Measurements from ENCODE around the gene RALGPS1.

The RALGPS1 gene

DNA sequence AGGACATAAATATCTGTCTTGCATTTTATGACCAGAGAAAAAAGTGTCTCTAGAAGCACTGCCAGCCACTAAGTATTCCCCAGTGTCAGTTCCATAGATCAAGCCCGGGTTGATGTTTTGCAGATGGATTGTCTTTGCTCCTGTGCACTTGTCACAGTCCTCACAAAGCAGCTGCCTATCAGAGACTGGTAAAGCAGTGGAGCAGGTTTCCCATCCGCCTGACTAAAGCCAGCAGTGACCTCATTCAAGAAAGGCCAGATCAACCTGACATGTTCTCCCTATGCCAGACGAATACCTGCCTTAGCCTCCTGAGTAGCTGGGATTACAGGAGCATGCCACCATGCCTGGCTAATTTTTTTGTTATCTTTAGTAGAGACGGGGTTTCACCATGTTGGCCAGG, 323.2 kb downstream of the RALGPS1 start:
- no peak for DNase-seq

DNA sequence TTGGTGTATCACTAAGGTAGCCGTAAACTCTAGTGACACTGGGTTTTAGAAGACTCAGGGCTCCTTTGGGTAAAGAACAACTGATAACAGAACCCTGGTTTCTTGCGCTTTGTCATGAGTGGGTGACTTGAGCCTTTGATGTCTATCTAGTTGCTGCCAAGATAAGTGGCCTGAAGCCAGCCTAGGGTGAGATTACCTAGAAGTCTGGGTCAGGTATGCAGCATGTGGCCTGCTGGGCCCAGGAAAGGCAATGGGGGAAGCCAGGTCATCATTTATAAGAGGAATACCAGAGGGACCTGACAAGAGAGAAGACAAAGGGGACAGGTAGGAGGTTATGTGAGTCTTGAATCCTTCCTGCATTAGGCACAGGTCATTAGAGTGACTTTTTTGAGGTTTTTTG, 326.8 kb downstream of the RALGPS1 start:
- DNase-seq: no peak

- peak; percentile 91 for DNase-seq
Observed at GRCh38 chr9:127244609-127245601, 330.3 kb downstream of the RALGPS1 start.

- DNase-seq: no peak
Observed at GRCh38 chr9:127245637-127246164, 331.1 kb downstream of the RALGPS1 start.

- DNase-seq: no peak
Observed at GRCh38 chr9:127248241-127248640, 333.7 kb downstream of the RALGPS1 start.

DNA sequence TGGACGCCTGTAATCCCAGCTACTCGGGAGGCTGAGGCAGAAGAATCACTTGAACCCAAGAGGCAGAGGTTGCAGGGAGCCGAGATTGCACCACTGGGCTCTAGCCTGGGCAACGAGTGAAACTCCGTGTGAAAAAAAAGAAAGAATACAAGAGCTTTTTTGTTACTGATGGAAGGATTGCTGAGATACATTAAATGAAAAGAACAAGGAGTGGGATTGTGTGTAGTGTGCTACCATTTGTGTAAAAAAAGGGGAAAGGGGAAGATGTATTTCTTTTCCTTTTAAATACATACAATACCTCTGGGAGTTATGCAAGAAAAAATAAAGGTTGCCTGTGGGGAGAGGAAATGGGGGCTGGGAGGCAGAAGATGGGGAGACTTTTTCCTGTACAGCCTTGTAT, 335.3 kb downstream of the RALGPS1 start:
- DNase-seq: no peak

GRCh38 chr9:127250896-127251391, 336.4 kb downstream of the RALGPS1 start:
- no peak for DNase-seq

- no peak for DNase-seq
Observed at GRCh38 chr9:127252410-127253318, 338.1 kb downstream of the RALGPS1 start.

GRCh38 chr9:127253446-127253845, 338.9 kb downstream of the RALGPS1 start:
- no peak for DNase-seq

DNA sequence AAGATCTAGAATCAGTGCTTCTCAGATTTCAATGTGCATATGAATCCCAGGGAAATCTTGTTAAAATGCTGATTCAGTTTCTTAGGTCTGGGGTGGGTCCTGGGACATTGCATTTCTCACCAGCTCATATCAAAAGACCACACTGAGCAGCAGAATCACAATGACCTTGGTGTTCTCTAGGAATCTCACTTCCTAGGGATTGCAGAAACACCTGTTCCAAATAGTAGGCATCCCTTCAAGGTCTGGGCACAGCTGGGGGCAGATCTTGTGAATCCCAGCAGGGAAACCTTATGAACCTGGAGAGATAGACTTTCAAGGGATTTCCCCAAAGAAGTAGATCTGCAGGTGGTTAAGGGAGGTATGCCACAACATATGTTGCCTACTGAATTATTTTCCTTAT, 341.1 kb downstream of the RALGPS1 start:
- DNase-seq: no peak

DNA sequence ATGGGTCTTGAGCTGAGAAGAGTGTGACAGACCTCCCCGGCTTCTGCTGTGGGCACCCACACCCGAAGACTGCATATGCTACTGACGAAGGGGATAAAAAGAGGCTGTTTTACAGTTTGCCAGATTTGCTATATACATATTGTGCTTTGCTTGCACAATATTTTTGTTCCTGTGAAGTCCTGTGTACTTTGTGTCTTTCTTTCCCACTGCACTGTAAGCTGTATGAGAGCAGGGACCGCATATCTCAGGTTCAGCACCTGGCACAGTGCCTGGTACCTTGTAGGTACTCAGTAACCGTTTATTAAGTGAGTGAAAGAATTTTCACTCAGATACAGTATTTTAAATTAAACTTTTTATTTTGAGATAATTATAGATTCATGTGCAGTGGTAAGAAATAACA, 341.7 kb downstream of the RALGPS1 start:
- no peak for DNase-seq

- no peak for DNase-seq
Observed at GRCh38 chr9:127258606-127259471, 344.3 kb downstream of the RALGPS1 start.

DNA sequence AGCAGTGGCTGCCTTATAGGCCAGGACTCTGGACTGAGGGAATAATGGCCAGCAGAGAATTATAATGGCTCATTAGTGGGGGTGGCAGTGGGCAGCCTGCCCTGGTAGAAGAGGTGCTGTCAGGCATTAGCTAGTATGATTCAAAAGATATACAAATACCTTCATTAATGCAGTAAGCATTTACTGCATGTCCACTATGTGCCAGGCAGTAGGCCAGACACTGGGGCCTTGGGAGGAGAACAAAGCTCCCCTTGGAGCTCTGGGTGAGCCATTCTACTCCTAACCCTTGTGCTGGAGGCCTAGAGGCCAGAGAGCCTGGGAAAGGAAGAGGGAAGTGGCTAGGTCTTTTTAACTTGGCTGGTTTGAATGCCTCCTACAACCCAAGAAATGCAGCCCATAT, 348.0 kb downstream of the RALGPS1 start:
- DNase-seq: no peak

- DNase-seq: no peak
Observed at GRCh38 chr9:127263237-127263636, 348.7 kb downstream of the RALGPS1 start.

- DNase-seq: no peak
Observed at GRCh38 chr9:127263664-127264063, 349.1 kb downstream of the RALGPS1 start.

DNA sequence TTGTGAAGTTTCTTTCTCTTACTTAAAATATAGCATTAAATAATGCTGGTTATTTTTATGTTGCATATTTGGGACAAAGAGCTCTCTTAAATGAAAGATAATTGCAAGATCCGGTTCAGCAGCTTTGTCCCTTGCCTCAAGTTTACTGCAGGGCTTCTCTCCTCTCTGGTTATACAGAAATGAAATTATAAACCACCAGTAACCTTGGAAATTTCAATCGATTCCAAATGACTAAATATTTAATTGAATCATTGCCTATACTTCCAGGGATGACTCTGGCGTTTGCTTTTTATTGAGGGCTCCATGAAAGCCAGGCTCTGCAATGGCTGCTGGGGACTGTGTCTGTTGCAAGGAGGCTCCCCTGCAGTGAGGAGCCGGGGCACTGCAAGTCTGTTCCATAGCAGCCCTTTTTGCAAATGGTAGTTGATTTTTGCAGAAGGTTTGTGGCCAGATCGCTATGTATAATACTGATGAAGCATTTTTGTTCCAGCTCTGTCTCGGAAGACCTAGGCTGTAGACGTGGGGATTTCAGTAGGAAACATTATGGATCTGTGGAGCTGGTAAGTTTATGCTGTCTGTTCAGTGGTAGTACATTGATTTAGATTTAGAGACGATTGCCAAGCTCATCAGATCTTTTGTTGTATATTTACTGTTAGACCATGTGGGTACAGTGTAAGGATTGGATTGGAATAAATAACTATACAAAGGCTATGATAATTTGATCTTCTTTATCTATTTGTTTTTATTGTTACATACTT, 350.1 kb downstream of the RALGPS1 start, which contains the start of gene GARNL3:
Gene GARNL3 (plus strand): TSS at position 313 of the 758 bp plus-strand sequence. CDS start 104 bp downstream, at position 417.
- DNase-seq: no peak

- no peak for DNase-seq
Observed at GRCh38 chr9:127267793-127268525, 353.4 kb downstream of the RALGPS1 start.

DNA sequence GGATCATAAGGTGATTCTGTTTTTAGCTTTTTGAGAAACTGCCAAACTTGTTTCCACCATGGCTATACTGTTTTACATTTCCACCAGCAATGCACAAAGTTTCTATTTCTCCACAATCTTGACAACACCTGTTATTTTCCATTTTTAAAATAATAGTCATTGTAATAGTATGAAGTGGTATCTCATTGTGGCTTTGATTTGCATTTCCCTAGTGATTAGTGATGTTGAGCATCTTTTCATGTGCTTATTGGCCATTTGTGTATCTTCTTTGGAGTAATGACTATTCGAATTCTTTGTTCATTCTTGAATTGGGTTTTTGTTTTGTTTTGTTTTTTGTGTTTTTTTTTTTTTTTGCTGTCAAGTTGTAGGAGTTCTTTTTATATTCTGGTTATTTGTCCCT, 354.9 kb downstream of the RALGPS1 start:
- DNase-seq: no peak

All from central memory CD4-positive, alpha-beta T cell (primary cell).